ENCODE measurements around the gene SKAP1. TPM values are rescaled to one million over a fixed set of nuclear protein-coding genes. Genes with fewer than 3 reads are reported as not detected.

Gene SKAP1
- total RNA-seq, 2 donors from 2014 or later: 40.9 to 44.9 TPM

GRCh38 chr17:48127371-48128051, 302.5 kb downstream of the SKAP1 start:
- Mint-ChIP-seq H3K27me3 (no peaks in the 10 kb centered on the region), H3K4me3 (no peak overlapping the region), H3K9me3 (no peaks in the 10 kb centered on the region), H3K27ac (no peak overlapping the region), H3K36me3 (peaks cover 12% of the 10 kb centered on the region), H3K4me1 (ENCODE audit: low read depth in 2 of 2) (peaks cover 9% of the 10 kb centered on the region in 2 donors)
- DNase-seq (ENCODE audit: low spot score): no peak
- no peak for ATAC-seq

- no peaks in the 10 kb centered on the region for H3K9me3 Mint-ChIP-seq
- H3K27ac Mint-ChIP-seq: peak overlapping the region in 1 of 2 donors; percentile 9
- no peak overlapping the region for H3K4me3 Mint-ChIP-seq
- H3K27me3 Mint-ChIP-seq: no peaks in the 10 kb centered on the region
- DNase-seq (ENCODE audit: low spot score): no peak
- peaks cover 13% of the 10 kb centered on the region for H3K36me3 Mint-ChIP-seq
- peaks cover 9 to 12% of the 10 kb centered on the region in 2 donors for H3K4me1 Mint-ChIP-seq (ENCODE audit: low read depth in 2 of 2)
- ATAC-seq: no peak
These were observed 303.5 kb downstream of the SKAP1 start for GRCh38 chr17:48126532-48126850.

- ATAC-seq (no peak), DNase-seq (ENCODE audit: low spot score) (no peak)
- peaks cover 13% of the 10 kb centered on the region for H3K36me3 Mint-ChIP-seq
- no peaks in the 10 kb centered on the region for H3K27me3 Mint-ChIP-seq
- peak overlapping the region in 1 of 2 donors; percentile 9 for H3K27ac Mint-ChIP-seq
- no peaks in the 10 kb centered on the region for H3K9me3 Mint-ChIP-seq
- no peak overlapping the region for H3K4me3 Mint-ChIP-seq
- peaks cover 9 to 10% of the 10 kb centered on the region in 2 donors for H3K4me1 Mint-ChIP-seq (ENCODE audit: low read depth in 2 of 2)
These were observed 304.0 kb downstream of the SKAP1 start for GRCh38 chr17:48125829-48126531.

- Mint-ChIP-seq H3K27ac (peak overlapping the region; percentile 35 to 37), H3K36me3 (peaks cover 13% of the 10 kb centered on the region), H3K9me3 (no peaks in the 10 kb centered on the region), H3K4me1 (ENCODE audit: low read depth in 2 of 2) (peaks cover 9 to 10% of the 10 kb centered on the region in 2 donors), H3K27me3 (no peaks in the 10 kb centered on the region), H3K4me3 (no peak overlapping the region)
- DNase-seq (ENCODE audit: low spot score) (no peak), ATAC-seq (peak in 1 of 2 donors; percentile 65)
These were observed 306.1 kb downstream of the SKAP1 start for GRCh38 chr17:48123776-48124388.

- peaks cover 9 to 10% of the 10 kb centered on the region in 2 donors for H3K4me1 Mint-ChIP-seq (ENCODE audit: low read depth in 2 of 2)
- no peak overlapping the region for H3K4me3 Mint-ChIP-seq
- peak overlapping the region; percentile 35 to 37 for H3K27ac Mint-ChIP-seq
- no peak for DNase-seq (ENCODE audit: low spot score)
- no peaks in the 10 kb centered on the region for H3K9me3 Mint-ChIP-seq
- no peak for ATAC-seq
- peaks cover 13% of the 10 kb centered on the region for H3K36me3 Mint-ChIP-seq
- no peaks in the 10 kb centered on the region for H3K27me3 Mint-ChIP-seq
These were observed 306.9 kb downstream of the SKAP1 start for GRCh38 chr17:48123111-48123510.

GRCh38 chr17:48122665-48123045, 307.4 kb downstream of the SKAP1 start:
- peak overlapping the region in 1 of 2 donors; percentile 35 for H3K27ac Mint-ChIP-seq
- no peak for ATAC-seq
- H3K4me3 Mint-ChIP-seq: no peak overlapping the region
- H3K4me1 Mint-ChIP-seq (ENCODE audit: low read depth in 2 of 2): peaks cover 9 to 10% of the 10 kb centered on the region in 2 donors
- H3K36me3 Mint-ChIP-seq: peaks cover 13% of the 10 kb centered on the region
- no peak for DNase-seq (ENCODE audit: low spot score)
- no peaks in the 10 kb centered on the region for H3K27me3 Mint-ChIP-seq
- no peaks in the 10 kb centered on the region for H3K9me3 Mint-ChIP-seq

GRCh38 chr17:48121923-48122664, 307.9 kb downstream of the SKAP1 start:
- Mint-ChIP-seq H3K9me3 (no peaks in the 10 kb centered on the region), H3K27me3 (no peaks in the 10 kb centered on the region), H3K27ac (peak overlapping the region in 1 of 2 donors; percentile 35), H3K36me3 (peaks cover 13% of the 10 kb centered on the region), H3K4me1 (ENCODE audit: low read depth in 2 of 2) (peaks cover 9 to 10% of the 10 kb centered on the region in 2 donors), H3K4me3 (no peak overlapping the region)
- ATAC-seq: no peak
- no peak for DNase-seq (ENCODE audit: low spot score)

- H3K4me3 Mint-ChIP-seq: peak overlapping the region; percentile 51
- DNase-seq (ENCODE audit: low spot score): peak; percentile 81
- peak; percentile 86 to 89 for ATAC-seq
- peak overlapping the region; percentile 87 to 97 for H3K27ac Mint-ChIP-seq
- peaks cover 3% of the 10 kb centered on the region for H3K9me3 Mint-ChIP-seq
- H3K36me3 Mint-ChIP-seq: peaks cover 16% of the 10 kb centered on the region
- H3K27me3 Mint-ChIP-seq: no peaks in the 10 kb centered on the region
- peaks cover 38 to 44% of the 10 kb centered on the region in 2 donors for H3K4me1 Mint-ChIP-seq (ENCODE audit: low read depth in 2 of 2)
These were observed 316.8 kb downstream of the SKAP1 start for GRCh38 chr17:48113201-48113676.

GRCh38 chr17:48111937-48112241, 318.1 kb downstream of the SKAP1 start:
- no peak for DNase-seq (ENCODE audit: low spot score)
- no peaks in the 10 kb centered on the region for H3K27me3 Mint-ChIP-seq
- peaks cover 3% of the 10 kb centered on the region for H3K9me3 Mint-ChIP-seq
- H3K4me3 Mint-ChIP-seq: peak overlapping the region; percentile 86
- H3K36me3 Mint-ChIP-seq: peaks cover 21% of the 10 kb centered on the region
- no peak for ATAC-seq
- peaks cover 43 to 54% of the 10 kb centered on the region in 2 donors for H3K4me1 Mint-ChIP-seq (ENCODE audit: low read depth in 2 of 2)
- H3K27ac Mint-ChIP-seq: peak overlapping the region; percentile 87 to 97

- peak overlapping the region; percentile 87 to 97 for H3K27ac Mint-ChIP-seq
- DNase-seq (ENCODE audit: low spot score) (no peak), ATAC-seq (no peak)
- H3K9me3 Mint-ChIP-seq: peaks cover 3% of the 10 kb centered on the region
- no peaks in the 10 kb centered on the region for H3K27me3 Mint-ChIP-seq
- H3K36me3 Mint-ChIP-seq: peaks cover 21% of the 10 kb centered on the region
- H3K4me3 Mint-ChIP-seq: peak overlapping the region; percentile 86
- peaks cover 47 to 59% of the 10 kb centered on the region in 2 donors for H3K4me1 Mint-ChIP-seq (ENCODE audit: low read depth in 2 of 2)
These were observed 319.3 kb downstream of the SKAP1 start for GRCh38 chr17:48110761-48111160.

GRCh38 chr17:48107137-48108055, 322.6 kb downstream of the SKAP1 start, which contains the start of gene SNX11:
Gene SNX11, plus strand, starts transcription at chr17:48107766. Its CDS starts 4,278 bp downstream, at chr17:48112044.
- peak; percentile 94 to 95 for ATAC-seq
- peak; percentile 93 for DNase-seq (ENCODE audit: low spot score)
- H3K4me3 Mint-ChIP-seq: peak within 1 kb of the TSS; percentile 86
- H3K4me1 Mint-ChIP-seq (ENCODE audit: low read depth in 2 of 2): peaks cover 57 to 69% of the 10 kb centered on the region in 2 donors
- H3K9me3 Mint-ChIP-seq: peaks cover 3% of the 10 kb centered on the region
- no peaks in the 10 kb centered on the region for H3K27me3 Mint-ChIP-seq
- H3K27ac Mint-ChIP-seq: peak within 1 kb of the TSS; percentile 93 to 97
- H3K36me3 Mint-ChIP-seq: peaks cover 26% of the 10 kb centered on the region

- DNase-seq (ENCODE audit: low spot score): no peak
- no peaks in the 10 kb centered on the region for H3K27me3 Mint-ChIP-seq
- peaks cover 19% of the 10 kb centered on the region for H3K36me3 Mint-ChIP-seq
- peaks cover under 1% of the 10 kb centered on the region for H3K9me3 Mint-ChIP-seq
- peak overlapping the region; percentile 86 for H3K4me3 Mint-ChIP-seq
- H3K27ac Mint-ChIP-seq: peak overlapping the region; percentile 93 to 97
- peaks cover 55 to 69% of the 10 kb centered on the region in 2 donors for H3K4me1 Mint-ChIP-seq (ENCODE audit: low read depth in 2 of 2)
- ATAC-seq: no peak
These were observed 323.2 kb downstream of the SKAP1 start for GRCh38 chr17:48106802-48107136.

GRCh38 chr17:48104440-48104839, 325.6 kb downstream of the SKAP1 start:
- Mint-ChIP-seq H3K27me3 (no peaks in the 10 kb centered on the region), H3K4me1 (ENCODE audit: low read depth in 2 of 2) (peaks cover 53 to 67% of the 10 kb centered on the region in 2 donors), H3K27ac (peak overlapping the region; percentile 45 to 83)

More at GRCh38 chr17:48104440-48104839, 325.6 kb downstream of the SKAP1 start:
- Mint-ChIP-seq H3K9me3 (no peaks in the 10 kb centered on the region), H3K4me3 (peak overlapping the region; percentile 56), H3K36me3 (peaks cover 11% of the 10 kb centered on the region)
- DNase-seq (ENCODE audit: low spot score) (no peak), ATAC-seq (no peak)

All from natural killer cell treated with Interleukin-12 subunit alpha and Interleukin-12 subunit beta and Interleukin-15 and Interleukin-18, amount 100 ng/mL, for 72 hours (primary cell).